Measurements from ENCODE around the gene MIF4GD.
"Not testable (repeated sequence)": the region's sequence is repeated elsewhere in the genome, so short reads cannot be mapped to it uniquely, and the experiment has no call there.

MIF4GD gene

DNA sequence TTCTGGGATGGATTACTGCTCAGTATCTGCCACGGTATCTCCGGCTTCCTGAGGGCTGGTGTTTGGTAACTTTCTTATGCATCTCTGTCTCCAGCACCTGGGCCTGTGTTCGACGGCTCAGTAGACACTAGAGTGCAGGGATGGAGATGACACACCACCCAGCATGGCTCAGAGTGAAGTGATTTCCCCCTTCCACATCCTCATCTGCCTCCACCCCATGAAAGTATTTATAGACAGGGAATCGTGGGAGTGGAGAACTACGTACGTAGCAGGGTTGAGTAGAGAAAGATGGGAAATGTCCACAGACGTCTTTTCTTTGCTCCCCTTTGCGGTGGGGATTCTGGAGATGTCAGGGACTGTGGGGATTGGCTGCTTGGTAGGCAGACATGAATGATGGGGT is 30.0 kb upstream of the MIF4GD start:
- TF ChIP-seq CTCF (IDR thresholded peaks at IDR 0.05; ENCODE audit: control extremely low read depth, extremely low read depth, low read depth, missing control alignments): no peak
- ChIA-PET CTCF (interaction anchor here (1.1 to 1.9 kb wide), 3 partner anchors 15 to 95 kb away, joined by 3 to 4 read pairs (median 4); no protein-coding TSS in a partner anchor), POLR2A (interaction anchor here (0.7 kb wide), 1 partner anchor 1602 kb away, joined by 6 read pairs; no protein-coding TSS in a partner anchor)
- DNase-seq (ENCODE audit: extremely low spot score): no peak

GRCh38 chr17:75300280-75300679 is 29.2 kb upstream of the MIF4GD start:
- POLR2A ChIA-PET: interaction anchor here (0.6 to 4.1 kb wide), 6 partner anchors 11 to 1603 kb away, joined by 4 to 27 read pairs (median 5); partner anchors contain the start of gene SLC25A19

DNA sequence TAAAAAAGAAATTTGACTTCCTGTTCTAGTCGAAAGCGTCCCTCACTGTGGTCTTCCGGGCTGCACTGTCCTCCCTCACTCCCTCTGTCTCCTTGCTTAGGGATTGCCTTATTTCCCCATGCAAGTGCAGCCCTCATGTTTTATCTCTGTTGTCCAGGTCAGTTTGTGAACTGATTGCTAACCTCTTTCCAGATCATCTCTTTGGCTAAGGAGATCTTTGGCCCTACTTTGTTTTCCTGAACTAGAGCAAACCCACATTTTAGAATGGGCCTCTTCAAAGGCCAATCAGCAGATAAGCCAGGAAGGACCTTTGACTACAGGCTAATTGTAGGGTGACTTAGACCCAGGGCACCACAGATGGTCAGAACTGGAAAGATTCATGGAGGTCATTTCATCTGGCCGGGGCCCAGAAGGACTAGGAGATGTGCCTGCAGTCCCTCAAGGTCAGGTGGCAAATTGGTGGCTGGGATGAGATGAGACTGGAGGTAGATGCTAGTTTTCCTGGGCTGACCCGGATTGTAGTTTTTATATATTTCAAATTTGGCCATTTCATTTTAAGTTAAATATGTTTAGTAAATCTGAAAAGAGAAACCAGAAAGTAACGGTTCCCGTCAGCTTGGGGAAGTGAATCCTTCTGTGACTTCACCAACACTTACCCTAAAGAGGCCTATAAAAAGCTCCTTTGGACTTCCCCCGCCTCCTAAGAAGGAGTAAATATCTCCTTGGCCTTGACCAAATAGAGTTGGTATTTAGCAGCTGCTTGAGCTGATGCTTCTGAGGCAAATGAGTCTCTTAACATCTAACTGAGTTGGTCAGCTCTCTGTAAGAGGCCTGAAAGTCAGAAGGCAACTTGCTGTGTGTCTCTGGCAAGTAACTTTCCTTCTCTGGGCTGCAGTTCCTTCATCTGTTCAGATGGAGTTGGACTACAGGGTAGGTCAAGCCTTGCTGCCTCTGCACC is 24.4 kb upstream of the MIF4GD start:
- POLR2A ChIA-PET: interaction anchor here (0.7 to 3.2 kb wide), 12 partner anchors 14 to 123 kb away, joined by 3 to 14 read pairs (median 4); partner anchors contain the start of gene GRB2
- no peak for TF ChIP-seq CTCF (IDR thresholded peaks at IDR 0.05; ENCODE audit: control extremely low read depth, extremely low read depth, low read depth, missing control alignments)
- DNase-seq (ENCODE audit: extremely low spot score): peak; percentile 72
- CTCF ChIA-PET: interaction anchor here (0.9 to 13.0 kb wide), 9 partner anchors 13 to 221 kb away, joined by 3 to 108 read pairs (median 4); partner anchors contain the start of genes MIF4GD and TSEN54

More at GRCh38 chr17:75300280-75300679, 29.2 kb upstream of the MIF4GD start:
- TF ChIP-seq CTCF (IDR thresholded peaks at IDR 0.05; ENCODE audit: control extremely low read depth, extremely low read depth, low read depth, missing control alignments): no peak
- no peak for DNase-seq (ENCODE audit: extremely low spot score)
- CTCF ChIA-PET: interaction anchor here (1.1 to 13.0 kb wide), 4 partner anchors 11 to 96 kb away, joined by 3 to 108 read pairs (median 4); partner anchors contain the start of genes MIF4GD and SLC25A19

DNA sequence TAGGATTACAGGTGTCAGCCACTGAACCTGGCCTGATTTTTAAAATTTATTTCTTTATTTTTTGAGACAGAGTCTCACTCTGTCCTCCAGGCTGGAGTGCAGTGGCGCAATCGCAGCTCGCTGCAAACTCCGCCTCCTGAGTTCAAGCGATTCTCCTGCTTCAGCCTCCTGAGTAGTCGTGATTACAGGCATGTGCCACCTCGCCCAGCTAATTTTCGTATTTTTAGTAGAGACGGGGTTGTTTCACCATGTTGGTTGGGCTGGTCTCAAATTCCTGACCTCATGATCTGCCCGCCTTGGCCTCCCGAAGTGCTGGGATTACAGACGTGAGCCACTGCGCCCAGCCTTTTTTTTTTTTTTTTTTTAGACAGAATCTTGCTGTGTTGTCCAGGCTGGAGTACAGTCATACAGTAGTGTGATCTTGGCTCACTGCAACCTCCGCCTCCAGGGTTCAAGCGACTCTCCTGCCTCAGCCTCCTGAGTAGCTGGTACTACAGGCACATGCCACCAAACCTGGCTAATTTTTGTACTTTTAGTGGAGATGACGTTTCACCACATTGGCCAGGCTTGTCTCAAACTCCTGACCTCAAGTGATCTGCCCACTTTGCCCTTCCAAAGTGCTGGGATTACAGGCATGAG is 21.9 kb upstream of the MIF4GD start:
- DNase-seq (ENCODE audit: extremely low spot score); POLR2A ChIA-PET: not testable (repeated sequence)
- CTCF ChIA-PET: interaction anchor here (1.2 to 13.0 kb wide), 5 partner anchors 22 to 120 kb away, joined by 4 to 108 read pairs (median 8); partner anchors contain the start of gene MIF4GD

- ChIA-PET POLR2A (interaction anchor here (0.6 to 1.8 kb wide), 17 partner anchors 9 to 501 kb away, joined by 3 to 27 read pairs (median 4); partner anchors contain the start of genes GGA3, GRB2, MIF4GD and MRPS7), CTCF (interaction anchor here (0.9 to 13.0 kb wide), 28 partner anchors 8 to 229 kb away, joined by 3 to 108 read pairs (median 5); partner anchors contain the start of genes GRB2 and MIF4GD)
- peak; percentile 42 for DNase-seq (ENCODE audit: extremely low spot score)
- peak; percentile 51 for TF ChIP-seq CTCF (IDR thresholded peaks at IDR 0.05; ENCODE audit: control extremely low read depth, extremely low read depth, low read depth, missing control alignments)
Measured at GRCh38 chr17:75289832-75290337, 18.9 kb upstream of the MIF4GD start.

GRCh38 chr17:75289115-75289831 is 18.2 kb upstream of the MIF4GD start, which contains the start of gene SLC25A19:
TSS of gene SLC25A19 (minus strand) at chr17:75289433. CDS start at chr17:75286764, 2,669 bp downstream.
- peak; percentile 97 for DNase-seq (ENCODE audit: extremely low spot score)
- peak; percentile 49 for TF ChIP-seq CTCF (IDR thresholded peaks at IDR 0.05; ENCODE audit: control extremely low read depth, extremely low read depth, low read depth, missing control alignments)
- POLR2A ChIA-PET: interaction anchor here (0.5 to 1.8 kb wide), 21 partner anchors 9 to 500 kb away, joined by 3 to 27 read pairs (median 4); partner anchors contain the start of genes GGA3, GRB2, MIF4GD and MRPS7
- CTCF ChIA-PET: interaction anchor here (0.7 to 13.0 kb wide), 31 partner anchors 8 to 229 kb away, joined by 3 to 108 read pairs (median 5); partner anchors contain the start of genes GRB2 and MIF4GD

Measured in GM10248 (cell line).